GM19025 (cell line): ENCODE results near the gene TBCEL.
"Not testable (repeated sequence)": the region's sequence is repeated elsewhere in the genome, so short reads cannot be mapped to it uniquely, and the experiment has no call there.

Experiments used
- ATAC-seq: cut with Tn5 transposase; IDR thresholded peaks from one replicate; pipeline ENCODE4 v1.9.1; 2021; ENCODE audit warnings: mild to moderate bottlenecking, low read depth, moderate library complexity; ENCODE audit not compliant: unreplicated experiment

The TBCEL gene

GRCh38 chr11:121021718-121022117 lies 2.2 kb upstream of the TBCEL start:
- not testable (repeated sequence) for ATAC-seq

- ATAC-seq: no peak
These were observed 1.1 kb downstream of the TBCEL start for GRCh38 chr11:121024989-121025388.

DNA sequence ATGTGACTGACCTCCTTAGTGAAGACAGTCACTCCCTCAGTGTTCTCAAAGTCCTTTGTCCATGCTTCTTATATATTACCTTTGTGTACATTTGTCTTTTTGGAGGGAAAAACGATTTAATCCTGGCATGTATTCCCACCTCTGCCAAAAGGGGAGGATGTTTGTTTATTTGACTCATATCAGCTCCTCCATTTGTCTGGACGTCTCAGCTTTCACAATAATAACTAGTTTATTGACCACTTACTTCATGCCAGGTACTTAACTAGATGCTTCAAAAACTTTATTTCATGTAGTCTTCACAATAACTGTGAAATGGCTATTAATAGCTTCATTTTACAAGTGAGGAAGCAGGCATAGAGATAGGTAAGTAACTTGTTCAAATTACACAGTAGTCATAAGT lies 5.3 kb downstream of the TBCEL start:
- no peak for ATAC-seq

GRCh38 chr11:121029813-121030445 lies 6.0 kb downstream of the TBCEL start:
- ATAC-seq: no peak

- ATAC-seq: no peak
These were observed 7.3 kb downstream of the TBCEL start for GRCh38 chr11:121031167-121031566.

DNA sequence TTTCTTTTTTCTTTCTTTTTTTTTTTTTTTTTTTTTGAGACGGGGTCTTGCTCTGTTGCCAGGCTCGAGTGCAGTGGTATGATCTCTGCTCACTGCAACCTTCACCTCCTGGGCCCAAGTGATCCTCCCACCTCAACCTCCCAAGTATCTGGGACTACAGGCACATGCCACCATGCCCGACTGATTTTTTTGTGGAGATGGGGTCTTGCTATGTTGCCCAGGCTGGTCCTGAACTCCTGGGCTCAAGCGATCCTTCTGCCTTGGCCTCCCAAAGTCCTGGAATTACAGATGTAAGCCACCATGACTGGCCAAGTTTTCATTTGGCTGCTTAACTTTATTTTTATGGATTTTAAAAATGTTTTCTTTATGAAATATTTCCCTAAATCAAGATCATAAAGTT lies 7.7 kb downstream of the TBCEL start:
- not testable (repeated sequence) for ATAC-seq

- ATAC-seq: no peak
These were observed 8.6 kb downstream of the TBCEL start for GRCh38 chr11:121032546-121032945.

GRCh38 chr11:121033635-121034034 lies 9.7 kb downstream of the TBCEL start:
- ATAC-seq: no peak

GRCh38 chr11:121035169-121035755 lies 11.4 kb downstream of the TBCEL start:
- no peak for ATAC-seq

DNA sequence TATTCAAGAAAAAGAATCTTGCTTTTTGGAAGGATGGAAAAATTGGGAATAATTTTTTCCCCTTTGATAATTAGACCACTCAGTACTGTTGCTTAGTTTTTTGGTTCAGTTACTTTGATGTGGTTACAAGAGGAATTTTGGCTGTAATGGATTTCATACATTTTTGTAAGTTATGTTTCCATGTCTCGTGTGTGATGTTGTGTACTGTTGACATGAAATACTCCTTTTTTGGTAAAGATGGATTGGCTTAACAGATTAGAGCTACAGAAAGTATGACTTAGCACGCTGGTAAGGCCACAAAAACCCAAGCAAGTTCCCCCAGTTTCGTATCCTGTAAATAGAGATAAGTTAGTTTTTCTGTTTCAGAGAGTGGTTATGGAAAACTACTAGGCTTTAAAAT lies 11.9 kb downstream of the TBCEL start:
- no peak for ATAC-seq

DNA sequence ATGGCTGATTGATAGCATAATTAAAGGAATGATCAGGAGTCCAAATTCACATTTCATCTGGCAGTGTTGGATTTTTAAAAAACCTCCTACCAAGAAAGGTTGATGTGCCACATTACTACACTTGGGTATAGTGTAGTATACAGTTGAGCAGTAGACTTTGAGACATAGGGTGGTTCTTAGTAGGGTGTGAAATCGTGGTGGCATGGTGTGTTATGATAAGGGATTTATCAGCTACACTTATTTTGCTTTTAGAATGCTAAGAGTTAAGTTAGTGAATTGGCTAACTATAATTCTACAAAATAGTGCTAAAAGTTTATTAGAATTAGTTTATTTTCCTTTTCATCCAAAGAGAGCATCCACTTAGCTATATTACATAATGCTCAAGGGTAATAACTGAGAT lies 13.1 kb downstream of the TBCEL start:
- ATAC-seq: no peak

GRCh38 chr11:121038648-121039409 lies 14.9 kb downstream of the TBCEL start:
- no peak for ATAC-seq

DNA sequence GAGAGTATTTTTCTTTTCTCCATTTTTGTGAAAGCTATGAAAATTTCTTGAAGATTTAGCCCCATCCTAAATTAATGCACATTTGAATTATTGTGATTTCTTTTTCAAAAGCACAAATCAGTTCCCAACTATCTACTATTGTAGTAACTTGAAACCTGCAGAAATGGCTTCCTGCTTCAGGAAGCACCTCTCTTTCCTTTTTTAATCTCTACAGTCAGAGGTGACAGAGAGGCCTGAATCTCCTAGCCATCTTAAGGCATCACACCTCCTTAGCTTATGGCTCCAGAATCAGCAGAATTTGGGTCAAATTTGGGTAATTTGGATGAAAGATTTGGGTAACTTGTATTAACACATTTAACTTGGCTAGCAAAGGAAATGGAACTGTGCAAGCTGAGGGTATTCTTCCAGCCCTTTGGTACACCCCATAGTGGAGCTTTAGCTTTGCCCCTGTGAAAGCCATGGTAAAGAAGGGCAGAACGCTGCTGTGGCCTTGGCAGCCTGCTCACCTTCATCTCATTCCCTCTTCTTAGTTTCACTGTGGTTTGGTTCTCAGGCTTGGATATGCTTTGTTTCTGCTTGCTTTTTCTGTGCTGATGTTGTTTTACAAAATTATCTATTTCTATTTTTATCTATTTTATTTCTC lies 16.2 kb downstream of the TBCEL start:
- no peak for ATAC-seq

- ATAC-seq: no peak
These were observed 16.7 kb downstream of the TBCEL start for GRCh38 chr11:121040614-121041002.

GRCh38 chr11:121041072-121041471 lies 17.2 kb downstream of the TBCEL start:
- ATAC-seq: no peak

GRCh38 chr11:121042296-121042695 lies 18.4 kb downstream of the TBCEL start:
- ATAC-seq: no peak

- no peak for ATAC-seq
These were observed 24.0 kb downstream of the TBCEL start for GRCh38 chr11:121047926-121048325.

GRCh38 chr11:121048464-121049233 lies 24.7 kb downstream of the TBCEL start:
- no peak for ATAC-seq

- no peak for ATAC-seq
These were observed 29.3 kb downstream of the TBCEL start for GRCh38 chr11:121053244-121053643.

GRCh38 chr11:121054266-121054665 lies 30.4 kb downstream of the TBCEL start:
- no peak for ATAC-seq

DNA sequence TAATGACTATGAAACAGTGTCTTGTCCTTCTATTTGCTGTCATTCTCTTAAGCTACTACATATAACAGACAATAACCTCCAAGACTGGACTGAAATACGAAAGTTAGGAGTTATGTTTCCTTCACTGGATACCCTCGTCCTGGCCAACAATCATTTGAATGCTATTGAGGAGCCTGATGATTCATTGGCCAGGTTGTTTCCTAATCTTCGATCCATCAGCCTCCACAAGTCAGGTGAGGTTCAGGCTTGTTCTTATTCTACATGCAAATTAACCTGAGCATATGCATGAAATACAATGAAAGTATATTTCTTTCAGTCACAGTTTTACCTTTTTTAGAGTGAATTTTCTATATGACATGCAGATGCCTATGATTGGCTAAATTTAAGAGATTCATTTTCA lies 31.2 kb downstream of the TBCEL start:
- ATAC-seq: no peak
